Measurements from ENCODE around the gene FDXR.

FDXR gene

GRCh38 chr17:74879308-74879707 lies 6.5 kb upstream of the FDXR start:
- no peak overlapping the region for H2AFZ ChIP-seq (ENCODE audit: low read length)
- no peak overlapping the region for H3K27ac ChIP-seq (ENCODE audit: low read length)
- H4K20me1 ChIP-seq (ENCODE audit: insufficient read depth, low read length) = no peaks in the 10 kb centered on the region
- H3K4me3 ChIP-seq (ENCODE audit: low read length) = no peak overlapping the region
- no peaks in the 10 kb centered on the region for H3K79me2 ChIP-seq (ENCODE audit: low read length)
- peaks cover 14% of the 10 kb centered on the region; the same call in 1 of the 2 replicates for H3K4me1 ChIP-seq (ENCODE audit: low read length)
- DNase-seq = no peak
- no peaks in the 10 kb centered on the region for H3K9me2 ChIP-seq (replicated peaks; ENCODE audit: insufficient read depth, low read length)
- H3K36me3 ChIP-seq (replicated peaks; ENCODE audit: insufficient read depth, low read length) = no peaks in the 10 kb centered on the region
- H3K4me2 ChIP-seq (ENCODE audit: low read depth, low read length) = no peak overlapping the region
- peaks cover 73% of the 10 kb centered on the region for H3K27me3 ChIP-seq (replicated peaks; ENCODE audit: insufficient read depth, low read length)
- TF ChIP-seq EZH2phosphoT487 (IDR thresholded peaks at IDR 0.05; ENCODE audit: low read length) (no peak), EZH2 (optimal IDR thresholded peaks at IDR 0.05; ENCODE audit: low read depth, low read length) (no peak)
- TF ChIP-seq, protein P1, sequence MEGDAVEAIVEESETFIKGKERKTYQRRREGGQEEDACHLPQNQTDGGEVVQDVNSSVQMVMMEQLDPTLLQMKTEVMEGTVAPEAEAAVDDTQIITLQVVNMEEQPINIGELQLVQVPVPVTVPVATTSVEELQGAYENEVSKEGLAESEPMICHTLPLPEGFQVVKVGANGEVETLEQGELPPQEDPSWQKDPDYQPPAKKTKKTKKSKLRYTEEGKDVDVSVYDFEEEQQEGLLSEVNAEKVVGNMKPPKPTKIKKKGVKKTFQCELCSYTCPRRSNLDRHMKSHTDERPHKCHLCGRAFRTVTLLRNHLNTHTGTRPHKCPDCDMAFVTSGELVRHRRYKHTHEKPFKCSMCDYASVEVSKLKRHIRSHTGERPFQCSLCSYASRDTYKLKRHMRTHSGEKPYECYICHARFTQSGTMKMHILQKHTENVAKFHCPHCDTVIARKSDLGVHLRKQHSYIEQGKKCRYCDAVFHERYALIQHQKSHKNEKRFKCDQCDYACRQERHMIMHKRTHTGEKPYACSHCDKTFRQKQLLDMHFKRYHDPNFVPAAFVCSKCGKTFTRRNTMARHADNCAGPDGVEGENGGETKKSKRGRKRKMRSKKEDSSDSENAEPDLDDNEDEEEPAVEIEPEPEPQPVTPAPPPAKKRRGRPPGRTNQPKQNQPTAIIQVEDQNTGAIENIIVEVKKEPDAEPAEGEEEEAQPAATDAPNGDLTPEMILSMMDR (IDR thresholded peaks at IDR 0.05; ENCODE audit: low read length) = no peak
- no peak overlapping the region for H3K9ac ChIP-seq (ENCODE audit: low read length)
- no peaks in the 10 kb centered on the region for H3K9me3 ChIP-seq (replicated peaks; ENCODE audit: insufficient read depth, low read length)
- 0 out of 2 replicates have a peak, but pooled peaks cover 4% of the 10 kb centered on the region for H3F3A ChIP-seq (ENCODE audit: insufficient read depth, low read length)

- Histone ChIP-seq H3K4me2 (ENCODE audit: low read depth, low read length) (no peak overlapping the region), H3K27ac (ENCODE audit: low read length) (no peak overlapping the region), H3K9me2 (replicated peaks; ENCODE audit: insufficient read depth, low read length) (no peaks in the 10 kb centered on the region), H3K4me1 (ENCODE audit: low read length) (peaks cover 18% of the 10 kb centered on the region; the same call in 1 of the 2 replicates), H3K9me3 (replicated peaks; ENCODE audit: insufficient read depth, low read length) (no peaks in the 10 kb centered on the region), H3K9ac (ENCODE audit: low read length) (no peak overlapping the region), H2AFZ (ENCODE audit: low read length) (no peak overlapping the region), H3K36me3 (replicated peaks; ENCODE audit: insufficient read depth, low read length) (no peaks in the 10 kb centered on the region), H3K27me3 (replicated peaks; ENCODE audit: insufficient read depth, low read length) (peaks cover 66% of the 10 kb centered on the region), H3K4me3 (ENCODE audit: low read length) (no peak overlapping the region), H4K20me1 (ENCODE audit: insufficient read depth, low read length) (no peaks in the 10 kb centered on the region), H3F3A (ENCODE audit: insufficient read depth, low read length) (0 out of 2 replicates have a peak, but pooled peaks cover 4% of the 10 kb centered on the region), H3K79me2 (ENCODE audit: low read length) (no peaks in the 10 kb centered on the region)
- TF ChIP-seq, protein P1 (IDR thresholded peaks at IDR 0.05; ENCODE audit: low read length) = no peak
- no peak for TF ChIP-seq EZH2 (optimal IDR thresholded peaks at IDR 0.05; ENCODE audit: low read depth, low read length)
- no peak for TF ChIP-seq EZH2phosphoT487 (IDR thresholded peaks at IDR 0.05; ENCODE audit: low read length)
- no peak for DNase-seq
Observed at GRCh38 chr17:74878658-74879057, 5.9 kb upstream of the FDXR start.

GRCh38 chr17:74877592-74878548 lies 5.1 kb upstream of the FDXR start:
- Histone ChIP-seq H4K20me1 (ENCODE audit: insufficient read depth, low read length) (no peaks in the 10 kb centered on the region), H3K9ac (ENCODE audit: low read length) (no peak overlapping the region), H2AFZ (ENCODE audit: low read length) (no peak overlapping the region)

More at GRCh38 chr17:74877592-74878548, 5.1 kb upstream of the FDXR start:
- DNase-seq = no peak
- H3K4me2 ChIP-seq (ENCODE audit: low read depth, low read length) = no peak overlapping the region
- H3K9me3 ChIP-seq (replicated peaks; ENCODE audit: insufficient read depth, low read length) = no peaks in the 10 kb centered on the region
- peaks cover 58% of the 10 kb centered on the region for H3K27me3 ChIP-seq (replicated peaks; ENCODE audit: insufficient read depth, low read length)
- H3K36me3 ChIP-seq (replicated peaks; ENCODE audit: insufficient read depth, low read length) = no peaks in the 10 kb centered on the region
- H3F3A ChIP-seq (ENCODE audit: insufficient read depth, low read length) = 0 out of 2 replicates have a peak, but pooled peaks cover 4% of the 10 kb centered on the region
- H3K4me1 ChIP-seq (ENCODE audit: low read length) = peaks cover 18% of the 10 kb centered on the region; the same call in 1 of the 2 replicates
- H3K27ac ChIP-seq (ENCODE audit: low read length) = no peak overlapping the region
- no peak overlapping the region for H3K4me3 ChIP-seq (ENCODE audit: low read length)
- no peak for TF ChIP-seq EZH2 (optimal IDR thresholded peaks at IDR 0.05; ENCODE audit: low read depth, low read length)
- no peak for TF ChIP-seq EZH2phosphoT487 (IDR thresholded peaks at IDR 0.05; ENCODE audit: low read length)
- TF ChIP-seq, protein P1 (IDR thresholded peaks at IDR 0.05; ENCODE audit: low read length) = no peak
- H3K79me2 ChIP-seq (ENCODE audit: low read length) = no peaks in the 10 kb centered on the region
- H3K9me2 ChIP-seq (replicated peaks; ENCODE audit: insufficient read depth, low read length) = no peaks in the 10 kb centered on the region

All from MM.1S (cell line).